GM21737 (cell line): ENCODE data around the gene ATP5MG.
A peak's percentile ranks its signal among the peaks of the same experiment; 100 is the strongest.
"Not testable (repeated sequence)": the region's sequence is repeated elsewhere in the genome, so short reads cannot be mapped to it uniquely, and the experiment has no call there.

Experiments
- ATAC-seq: cut with Tn5 transposase; IDR thresholded peaks from one replicate; pipeline ENCODE4 v1.9.1; 2021; ENCODE audit warnings: mild to moderate bottlenecking, moderate library complexity; ENCODE audit not compliant: unreplicated experiment

The ATP5MG gene

GRCh38 chr11:118406599-118407166 lies 5.3 kb downstream of the ATP5MG start:
- no peak for ATAC-seq

DNA sequence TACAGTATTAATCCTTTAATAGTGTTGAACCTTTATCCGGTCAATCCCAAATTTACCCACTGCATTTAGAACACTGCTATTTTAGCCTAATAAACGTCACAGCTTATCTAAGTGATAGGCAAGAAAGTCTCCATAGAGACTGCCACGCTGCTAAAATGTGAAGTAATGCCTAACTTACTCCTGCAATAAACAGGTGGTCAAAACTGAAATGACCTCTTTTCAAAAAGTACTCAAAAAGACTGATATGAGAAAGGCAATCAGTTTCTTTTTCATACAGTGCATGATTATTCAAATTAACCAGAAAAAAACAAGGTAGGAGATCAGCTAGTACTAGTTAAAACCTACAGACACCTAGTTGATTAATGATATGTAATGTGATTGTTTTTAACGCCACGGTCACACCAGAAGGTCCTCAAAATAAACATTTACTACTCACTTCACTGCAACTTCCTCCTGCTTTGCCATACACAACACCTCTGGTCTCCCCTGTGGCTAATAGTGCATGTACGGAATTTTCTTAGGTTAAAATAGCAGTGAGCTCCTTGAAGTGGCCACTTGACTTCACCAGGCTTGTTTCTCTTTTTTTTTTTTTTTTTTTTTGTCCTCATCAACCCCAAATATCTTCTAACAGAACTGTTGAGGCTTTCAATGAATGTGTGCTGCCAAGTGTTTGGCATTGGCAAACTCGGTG lies 8.8 kb downstream of the ATP5MG start:
- peak; percentile 55 for ATAC-seq

DNA sequence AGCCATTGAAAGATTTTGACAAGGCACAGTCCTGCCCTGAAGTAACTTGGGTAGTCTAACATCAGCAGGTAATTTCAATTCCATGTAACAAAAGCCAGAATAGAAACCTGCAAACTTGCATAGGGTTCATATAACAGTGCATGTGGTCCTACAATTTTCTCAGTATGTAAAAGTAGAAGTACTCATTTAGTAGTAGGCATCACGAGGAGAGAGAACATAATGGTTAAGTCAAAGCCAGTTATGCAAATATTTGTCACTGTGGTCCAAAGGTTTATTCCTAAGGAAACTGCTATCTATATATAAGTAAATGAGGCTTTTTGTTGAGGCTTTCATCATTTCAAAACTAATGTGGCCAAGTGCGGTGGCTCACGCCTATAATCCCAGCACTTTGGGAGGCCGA lies 10.1 kb downstream of the ATP5MG start:
- ATAC-seq = no peak

GRCh38 chr11:118412921-118413320 lies 11.5 kb downstream of the ATP5MG start:
- ATAC-seq = no peak

GRCh38 chr11:118415062-118415738 lies 13.8 kb downstream of the ATP5MG start:
- no peak for ATAC-seq

GRCh38 chr11:118415739-118416068 lies 14.3 kb downstream of the ATP5MG start:
- no peak for ATAC-seq

DNA sequence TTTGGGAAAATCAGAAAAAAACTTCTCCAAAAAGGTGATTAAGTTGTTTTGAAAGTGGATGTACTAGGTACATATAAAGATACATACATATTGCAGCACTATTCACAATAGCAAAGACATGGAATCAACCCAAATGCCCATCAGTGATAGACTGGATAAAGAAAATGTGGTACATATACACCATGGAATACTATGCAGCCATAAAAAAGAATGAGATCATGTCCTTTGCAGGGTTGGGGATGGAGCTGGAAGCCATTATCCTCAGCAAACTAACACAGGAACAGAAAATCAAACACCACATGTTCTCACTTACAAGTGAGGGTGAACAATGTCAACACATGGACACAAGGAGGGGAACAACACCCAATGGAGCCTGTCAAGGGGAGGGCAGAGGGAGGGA lies 15.5 kb downstream of the ATP5MG start:
- not testable (repeated sequence) for ATAC-seq

GRCh38 chr11:118417801-118418200 lies 16.4 kb downstream of the ATP5MG start:
- no peak for ATAC-seq

- no peak for ATAC-seq
Measured at GRCh38 chr11:118418766-118419165, 17.4 kb downstream of the ATP5MG start.

GRCh38 chr11:118427707-118428106 lies 26.3 kb downstream of the ATP5MG start:
- ATAC-seq = no peak

DNA sequence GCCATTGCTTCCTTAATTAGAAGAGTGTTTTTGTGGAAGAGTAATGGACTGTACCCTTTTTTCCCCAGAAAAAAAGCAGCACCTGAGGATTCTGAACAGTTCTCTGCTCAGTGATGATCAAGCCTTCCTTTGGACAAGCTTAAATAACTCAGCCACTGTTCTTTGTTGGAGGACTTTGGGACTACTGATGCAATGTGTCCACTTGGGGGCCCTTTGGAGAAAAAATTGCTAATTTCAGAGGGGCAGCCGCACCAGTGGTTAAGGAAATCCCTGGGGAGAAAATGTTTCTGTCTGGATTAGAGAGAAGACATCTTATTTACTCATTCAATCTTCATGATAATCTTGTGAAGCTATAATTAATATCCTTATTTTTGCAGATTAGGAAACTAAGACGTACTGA lies 29.6 kb downstream of the ATP5MG start:
- ATAC-seq = no peak

GRCh38 chr11:118434123-118434552 lies 32.7 kb downstream of the ATP5MG start:
- ATAC-seq = no peak

DNA sequence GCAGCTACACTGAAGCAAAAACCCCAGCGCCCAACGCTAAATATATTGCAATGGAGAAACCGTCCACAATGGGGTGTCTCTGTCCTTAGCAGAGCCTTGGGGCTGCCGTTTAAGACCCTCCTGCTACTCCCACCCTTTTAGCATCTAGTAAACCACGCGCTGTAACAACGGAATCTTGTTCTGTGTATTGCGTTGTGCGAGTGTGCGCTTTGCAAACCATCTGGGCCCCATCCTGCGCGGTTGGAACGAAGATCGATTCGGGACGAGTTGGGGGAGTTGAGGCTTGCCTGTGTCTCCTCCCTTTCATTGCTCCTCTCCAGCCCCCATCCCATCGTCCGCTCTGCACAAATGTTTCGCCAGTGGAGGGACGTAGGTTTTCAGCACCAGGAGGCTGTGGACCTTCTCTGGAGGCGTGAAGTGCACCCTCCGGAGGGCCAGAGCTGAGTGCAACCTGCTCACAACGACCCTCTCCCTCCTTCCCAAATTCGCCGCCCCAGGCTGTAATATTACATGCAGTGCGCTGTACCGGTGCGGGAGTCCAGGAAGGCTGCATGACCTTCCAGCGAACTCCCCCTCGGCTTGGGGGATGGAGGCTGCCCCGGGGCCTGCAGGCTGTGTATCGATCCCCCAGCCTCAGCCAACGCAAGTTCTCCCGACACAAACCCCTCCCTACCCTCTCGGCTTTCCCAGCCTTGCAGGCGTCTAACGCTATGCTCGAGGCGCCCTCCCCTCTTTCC lies 33.3 kb downstream of the ATP5MG start:
- ATAC-seq = no peak

DNA sequence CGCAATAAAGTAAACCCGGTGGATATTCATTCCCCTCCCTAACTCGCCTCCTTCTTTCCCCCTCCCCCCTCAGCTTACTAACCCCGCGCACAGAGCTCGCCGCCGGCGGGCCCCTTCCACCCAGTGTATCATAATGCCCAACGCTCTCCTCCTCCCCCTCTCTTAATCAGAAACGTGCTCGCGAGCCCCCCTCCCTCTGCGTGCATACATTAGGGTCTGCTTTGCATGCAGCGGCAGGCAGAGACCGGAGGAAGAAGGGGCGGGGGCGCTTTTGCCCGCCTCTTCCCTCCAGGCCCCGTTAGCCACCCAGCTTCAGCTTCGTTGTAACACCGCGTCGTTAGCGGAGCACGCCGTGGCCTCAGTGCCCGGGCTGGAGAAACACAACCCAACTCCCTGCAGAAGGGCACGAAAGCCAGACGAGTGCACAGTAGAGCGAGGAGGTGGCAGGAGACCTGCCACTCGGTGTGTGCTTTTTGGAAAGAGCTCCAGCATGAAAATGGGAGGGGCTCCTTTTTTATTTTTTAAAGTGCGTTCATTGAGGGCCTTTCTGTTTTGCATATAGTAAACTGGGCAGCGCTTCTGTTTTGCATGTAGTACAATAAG lies 34.0 kb downstream of the ATP5MG start:
- ATAC-seq = no peak

GRCh38 chr11:118435893-118436624 lies 34.7 kb downstream of the ATP5MG start, which contains the start of gene KMT2A:
KMT2A (plus strand) TSS chr11:118436492; CDS start chr11:118436513, 21 bp downstream.
- ATAC-seq = peak; percentile 56

- peak; percentile 14 for ATAC-seq
Measured at GRCh38 chr11:118436639-118437207, 35.3 kb downstream of the ATP5MG start.

DNA sequence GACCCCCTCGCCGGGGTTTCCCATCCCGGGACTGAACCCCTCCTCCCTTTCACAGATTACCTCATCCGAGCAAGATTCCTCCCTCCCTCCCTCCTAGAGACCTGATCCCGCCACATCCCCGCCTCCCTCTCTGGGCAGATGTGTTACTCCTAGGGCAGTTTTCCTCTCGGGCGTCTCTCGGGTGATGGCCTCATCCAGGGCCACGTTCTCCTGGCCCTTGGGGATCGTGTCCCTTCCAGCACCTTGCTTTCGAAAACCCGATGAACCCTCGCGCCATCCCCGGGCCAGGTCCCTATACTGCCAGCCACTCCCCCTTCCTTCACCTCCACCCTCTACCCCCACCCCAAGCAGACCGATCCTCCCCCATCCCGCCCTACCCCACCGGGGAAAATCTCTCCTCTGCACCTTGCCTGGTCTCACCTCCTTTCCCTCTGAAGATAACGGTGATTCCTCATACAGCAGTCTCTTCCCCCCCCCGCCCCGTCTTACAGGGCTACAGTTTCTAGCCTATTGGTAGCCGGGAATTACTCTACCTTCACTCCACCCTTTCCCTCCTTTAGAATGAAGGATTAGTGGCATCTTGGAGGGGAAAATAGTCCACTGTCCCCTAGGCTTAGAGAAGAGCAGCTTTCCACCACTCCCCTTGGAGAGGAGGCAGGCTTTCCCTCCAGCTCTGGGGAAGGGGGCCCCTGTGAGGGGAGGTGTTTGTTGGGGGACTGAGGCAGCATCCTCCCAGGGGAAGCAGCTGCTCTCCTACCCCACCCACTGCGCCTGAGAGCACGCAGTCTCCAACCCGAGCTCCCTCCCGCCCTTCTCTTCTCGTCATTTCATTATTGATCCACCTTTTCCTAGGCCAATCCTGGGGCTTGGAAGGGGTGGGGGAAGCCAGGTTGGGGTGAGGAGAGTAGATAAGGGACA lies 36.1 kb downstream of the ATP5MG start:
- no peak for ATAC-seq

DNA sequence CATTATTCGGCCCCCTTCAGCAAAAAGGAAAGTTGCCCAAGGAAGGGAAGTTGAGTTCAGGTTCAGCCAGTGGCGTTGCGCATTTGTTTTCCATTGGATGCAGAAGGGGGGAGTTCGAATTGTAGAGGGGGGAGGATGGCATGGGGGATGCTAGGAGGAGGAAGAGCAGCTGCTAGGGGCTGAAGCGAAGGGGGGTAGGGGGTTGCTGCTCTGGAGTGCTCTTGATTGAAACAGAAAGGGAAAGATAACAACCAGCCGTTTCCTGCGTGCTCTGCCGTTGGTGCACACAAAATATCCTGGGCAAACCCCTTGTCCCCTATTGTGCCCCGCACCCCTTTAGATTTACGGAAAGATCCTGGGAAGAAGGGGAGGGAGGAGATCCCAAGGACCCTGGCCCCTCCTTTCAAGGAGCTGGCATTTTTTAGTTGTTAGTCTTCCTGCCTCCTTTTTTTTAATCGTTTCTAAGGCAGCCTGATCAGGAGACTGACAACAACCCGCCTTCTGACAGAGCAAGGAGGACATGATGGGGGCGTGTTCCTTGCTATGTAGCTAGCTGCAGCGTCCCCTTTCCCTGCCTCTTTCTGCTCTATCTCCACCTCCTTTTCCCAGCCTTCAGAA lies 37.0 kb downstream of the ATP5MG start:
- no peak for ATAC-seq

DNA sequence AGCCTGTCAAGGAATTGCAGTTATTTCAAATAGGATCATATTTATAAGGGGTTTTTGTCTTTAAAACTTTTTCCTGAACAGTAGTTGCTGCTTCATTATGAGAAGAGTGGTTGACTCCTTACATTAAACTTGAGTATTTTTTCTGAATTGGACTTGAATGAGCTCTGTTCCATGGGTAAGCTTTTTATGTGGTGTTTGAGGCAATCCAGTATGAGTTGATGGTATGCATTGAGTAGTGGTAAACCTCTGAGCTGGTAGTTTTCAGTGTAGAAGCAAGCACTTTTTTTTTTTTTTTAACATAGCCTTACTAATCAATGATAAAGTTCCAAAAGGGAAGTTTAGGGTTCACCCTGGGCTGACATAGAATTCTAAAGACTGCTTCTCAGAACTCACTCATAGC lies 38.2 kb downstream of the ATP5MG start:
- ATAC-seq = no peak
